B cell (primary cell): ENCODE results near the gene RNF212B.

Experiments used
- EZH2 ChIP-seq: IDR thresholded peaks from 2 replicates; pipeline ENCODE4 v1.6.1; 2012; ENCODE audit warnings: borderline replicate concordance, low read depth, mild to moderate bottlenecking, moderate library complexity, low read length; ENCODE audit not compliant: insufficient read depth, poor library complexity, severe bottlenecking
- TF ChIP-seq, protein P1 (sequence below): fragments of 200-600 bp; IDR thresholded peaks from one replicate; pipeline ENCODE4 v1.8.0; 2022; ENCODE audit warnings: antibody characterized with exemption, mild to moderate bottlenecking

DNA sequence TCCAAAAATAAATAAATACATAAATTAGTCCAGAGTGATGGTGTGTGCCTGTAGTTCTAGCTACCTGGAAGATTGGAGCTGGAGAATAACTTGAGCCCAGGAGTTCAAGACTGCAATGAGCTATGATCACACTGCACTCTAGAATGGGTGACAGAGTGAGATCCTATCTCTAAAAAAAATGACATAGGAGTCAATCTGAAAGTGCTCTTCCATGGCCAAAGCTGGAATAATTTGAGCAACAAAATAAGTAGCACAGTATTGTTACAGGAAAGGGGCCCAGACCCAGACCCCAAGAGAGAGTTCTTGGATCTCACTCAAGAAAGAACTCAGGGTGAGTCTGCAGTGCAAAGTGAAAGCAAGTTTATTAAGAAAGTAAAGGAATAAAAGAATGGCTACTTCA is 29.4 kb upstream of the RNF212B start:
- TF ChIP-seq, protein P1, sequence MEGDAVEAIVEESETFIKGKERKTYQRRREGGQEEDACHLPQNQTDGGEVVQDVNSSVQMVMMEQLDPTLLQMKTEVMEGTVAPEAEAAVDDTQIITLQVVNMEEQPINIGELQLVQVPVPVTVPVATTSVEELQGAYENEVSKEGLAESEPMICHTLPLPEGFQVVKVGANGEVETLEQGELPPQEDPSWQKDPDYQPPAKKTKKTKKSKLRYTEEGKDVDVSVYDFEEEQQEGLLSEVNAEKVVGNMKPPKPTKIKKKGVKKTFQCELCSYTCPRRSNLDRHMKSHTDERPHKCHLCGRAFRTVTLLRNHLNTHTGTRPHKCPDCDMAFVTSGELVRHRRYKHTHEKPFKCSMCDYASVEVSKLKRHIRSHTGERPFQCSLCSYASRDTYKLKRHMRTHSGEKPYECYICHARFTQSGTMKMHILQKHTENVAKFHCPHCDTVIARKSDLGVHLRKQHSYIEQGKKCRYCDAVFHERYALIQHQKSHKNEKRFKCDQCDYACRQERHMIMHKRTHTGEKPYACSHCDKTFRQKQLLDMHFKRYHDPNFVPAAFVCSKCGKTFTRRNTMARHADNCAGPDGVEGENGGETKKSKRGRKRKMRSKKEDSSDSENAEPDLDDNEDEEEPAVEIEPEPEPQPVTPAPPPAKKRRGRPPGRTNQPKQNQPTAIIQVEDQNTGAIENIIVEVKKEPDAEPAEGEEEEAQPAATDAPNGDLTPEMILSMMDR = no peak
- no peak for TF ChIP-seq EZH2
